Dendritic cell treated with granulocyte-macrophage colony-stimulating factor and Interleukin-4, amounts not matched to agents 40 ng/mL and 50 ng/mL, for 4 days (primary cell): ENCODE data around the gene CCDC183.
"Not testable (repeated sequence)": the region's sequence is repeated elsewhere in the genome, so short reads cannot be mapped to it uniquely, and the experiment has no call there.

Experiments
- H3K27ac Mint-ChIP-seq: one replicate; pipeline ENCODE4 v1.8.0; 2022; ENCODE audit warnings: mild to moderate bottlenecking, mixed read lengths
- H3K27me3 Mint-ChIP-seq: one replicate; pipeline ENCODE4 v1.8.0; 2022; ENCODE audit warnings: mild to moderate bottlenecking, mixed read lengths
- H3K36me3 Mint-ChIP-seq: one replicate; pipeline ENCODE4 v1.8.0; 2022; ENCODE audit warnings: low read depth, mixed read lengths
- H3K4me1 Mint-ChIP-seq: one replicate; pipeline ENCODE4 v1.8.0; 2022; ENCODE audit warnings: low read depth, mixed read lengths
- H3K4me3 Mint-ChIP-seq: one replicate; pipeline ENCODE4 v1.8.0; 2022; ENCODE audit warnings: mild to moderate bottlenecking, moderate library complexity, mixed read lengths
- H3K9me3 Mint-ChIP-seq: one replicate; pipeline ENCODE4 v1.8.0; 2022; ENCODE audit warnings: mixed read lengths
- intact Hi-C: fragments of 100-400 bp; cut with micrococcal nuclease; formaldehyde crosslinking; loops from one replicate; pipeline ENCODE4 v1.15.0; 2022

Gene CCDC183

GRCh38 chr9:136825295-136826187, 29.4 kb downstream of the CCDC183 start:
- Mint-ChIP-seq H3K4me3 (no peak overlapping the region), H3K27ac (no peak overlapping the region), H3K27me3 (peaks cover 5% of the 10 kb centered on the region), H3K9me3 (no peaks in the 10 kb centered on the region), H3K4me1 (peaks cover 14% of the 10 kb centered on the region), H3K36me3 (peaks cover 88% of the 10 kb centered on the region)
- intact Hi-C loops = no loop called here

GRCh38 chr9:136826188-136826541, 30.0 kb downstream of the CCDC183 start:
- Mint-ChIP-seq H3K9me3 (no peaks in the 10 kb centered on the region), H3K27me3 (peaks cover 2% of the 10 kb centered on the region), H3K27ac (no peak overlapping the region), H3K4me1 (peaks cover 8% of the 10 kb centered on the region), H3K36me3 (peaks cover 89% of the 10 kb centered on the region), H3K4me3 (no peak overlapping the region)
- intact Hi-C loops = no loop called here

GRCh38 chr9:136826703-136827582, 30.8 kb downstream of the CCDC183 start:
- H3K27ac Mint-ChIP-seq = no peak overlapping the region
- H3K36me3 Mint-ChIP-seq = peaks cover 94% of the 10 kb centered on the region
- no peak overlapping the region for H3K4me3 Mint-ChIP-seq
- intact Hi-C loops = no loop called here
- H3K27me3 Mint-ChIP-seq = no peaks in the 10 kb centered on the region
- H3K4me1 Mint-ChIP-seq = peaks cover 3% of the 10 kb centered on the region
- no peaks in the 10 kb centered on the region for H3K9me3 Mint-ChIP-seq

DNA sequence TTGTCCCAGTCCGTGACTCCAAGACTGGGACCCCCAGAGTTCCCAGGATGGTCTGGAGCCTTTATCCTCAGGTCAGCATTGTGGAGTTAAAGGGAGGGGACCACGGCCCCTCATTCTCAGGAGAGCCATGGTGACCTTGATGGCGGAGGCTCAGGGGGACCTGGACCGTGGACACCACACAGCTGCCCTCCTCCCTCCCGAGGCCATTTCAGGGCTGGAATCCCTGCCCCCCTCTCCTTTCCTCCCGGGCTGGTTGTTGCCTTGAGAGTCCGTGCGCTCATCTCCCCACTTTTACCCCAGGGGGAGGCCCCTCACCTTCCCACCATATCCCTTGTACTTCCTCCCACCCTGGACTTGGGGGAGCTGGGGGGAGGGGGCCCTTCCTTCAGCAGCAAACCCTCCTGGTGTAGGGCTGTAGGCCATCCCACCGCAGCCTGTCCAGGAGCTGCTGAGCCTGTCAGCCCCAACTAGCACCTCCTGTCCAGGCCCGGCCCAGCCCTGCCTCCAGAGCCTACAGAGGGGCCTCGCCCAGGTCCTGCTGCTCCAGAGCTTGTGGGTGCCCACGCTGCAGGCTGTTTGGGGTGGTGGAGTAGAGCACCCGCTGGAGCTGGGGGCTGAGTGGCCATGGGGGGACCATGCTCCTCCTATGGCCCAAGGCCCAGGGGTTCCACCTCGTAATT, 31.8 kb downstream of the CCDC183 start:
- Mint-ChIP-seq H3K4me3 (no peak overlapping the region), H3K27ac (no peak overlapping the region), H3K4me1 (no peaks in the 10 kb centered on the region), H3K36me3 (peaks cover 99% of the 10 kb centered on the region), H3K27me3 (no peaks in the 10 kb centered on the region), H3K9me3 (no peaks in the 10 kb centered on the region)
- intact Hi-C loops = no loop called here

- Mint-ChIP-seq H3K9me3 (no peaks in the 10 kb centered on the region), H3K27ac (no peak overlapping the region), H3K36me3 (peaks cover 96% of the 10 kb centered on the region), H3K27me3 (no peaks in the 10 kb centered on the region), H3K4me3 (no peak overlapping the region), H3K4me1 (no peaks in the 10 kb centered on the region)
- intact Hi-C loops = no loop called here
These were observed 32.5 kb downstream of the CCDC183 start for GRCh38 chr9:136828474-136829140.

- intact Hi-C loops = no loop called here
These were observed 33.3 kb downstream of the CCDC183 start for GRCh38 chr9:136829412-136829811.

GRCh38 chr9:136829981-136830885, 34.1 kb downstream of the CCDC183 start:
- intact Hi-C loops = no loop called here
- Mint-ChIP-seq H3K27ac (no peak overlapping the region), H3K4me1 (no peaks in the 10 kb centered on the region), H3K36me3 (peaks cover 92% of the 10 kb centered on the region), H3K27me3 (no peaks in the 10 kb centered on the region), H3K9me3 (no peaks in the 10 kb centered on the region), H3K4me3 (no peak overlapping the region)

More at GRCh38 chr9:136829412-136829811, 33.3 kb downstream of the CCDC183 start:
- Mint-ChIP-seq H3K36me3 (peaks cover 96% of the 10 kb centered on the region), H3K4me3 (no peak overlapping the region), H3K4me1 (no peaks in the 10 kb centered on the region), H3K27me3 (no peaks in the 10 kb centered on the region), H3K9me3 (no peaks in the 10 kb centered on the region), H3K27ac (no peak overlapping the region)

DNA sequence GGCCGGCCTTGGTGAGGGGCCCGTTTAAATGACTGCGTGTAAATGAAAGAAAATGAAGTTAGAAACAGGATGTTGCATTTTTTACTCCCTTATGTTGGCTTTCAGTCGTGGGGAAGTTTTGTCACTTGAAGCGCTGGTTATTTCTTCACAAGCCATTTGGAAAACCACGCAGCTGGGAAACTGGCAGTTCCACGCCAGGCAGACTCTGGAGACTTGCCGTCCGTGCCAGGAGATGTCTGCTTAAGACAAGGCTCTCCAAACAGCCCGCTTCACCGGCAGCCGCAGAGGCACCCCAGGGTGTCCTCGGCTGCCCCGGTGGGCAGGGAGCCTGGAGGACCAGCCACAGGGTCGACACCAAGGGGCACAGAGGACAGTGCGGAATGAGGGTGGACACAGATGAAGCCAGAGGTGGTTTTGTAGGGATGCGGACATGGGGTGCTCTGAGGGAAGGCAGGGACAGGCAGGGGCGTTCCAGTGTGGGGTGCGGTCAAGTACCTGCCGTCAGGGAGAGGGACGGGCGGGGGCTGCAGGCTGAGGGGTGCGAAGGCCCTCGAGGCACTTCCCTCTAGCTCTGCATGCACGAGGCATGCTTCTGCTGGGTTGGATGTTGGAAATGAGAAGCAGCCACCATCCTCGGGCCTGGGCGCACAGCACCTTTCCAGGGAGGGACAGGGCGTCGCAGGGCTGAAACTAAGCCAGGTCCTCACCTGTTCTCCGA, 35.0 kb downstream of the CCDC183 start:
- no peaks in the 10 kb centered on the region for H3K4me1 Mint-ChIP-seq
- H3K36me3 Mint-ChIP-seq = peaks cover 92% of the 10 kb centered on the region
- intact Hi-C loops = no loop called here
- H3K9me3 Mint-ChIP-seq = no peaks in the 10 kb centered on the region
- H3K27ac Mint-ChIP-seq = no peak overlapping the region
- no peak overlapping the region for H3K4me3 Mint-ChIP-seq
- H3K27me3 Mint-ChIP-seq = no peaks in the 10 kb centered on the region

- intact Hi-C loops = no loop called here
- Mint-ChIP-seq H3K9me3 (no peaks in the 10 kb centered on the region), H3K27me3 (no peaks in the 10 kb centered on the region), H3K27ac (no peak overlapping the region), H3K4me1 (no peaks in the 10 kb centered on the region), H3K4me3 (no peak overlapping the region), H3K36me3 (peaks cover 92% of the 10 kb centered on the region)
These were observed 35.6 kb downstream of the CCDC183 start for GRCh38 chr9:136831720-136832104.

- H3K27me3 Mint-ChIP-seq = no peaks in the 10 kb centered on the region
- intact Hi-C loops = no loop called here
- peaks cover 92% of the 10 kb centered on the region for H3K36me3 Mint-ChIP-seq
- no peaks in the 10 kb centered on the region for H3K9me3 Mint-ChIP-seq
- H3K4me1 Mint-ChIP-seq = no peaks in the 10 kb centered on the region
- no peak overlapping the region for H3K27ac Mint-ChIP-seq
- H3K4me3 Mint-ChIP-seq = no peak overlapping the region
These were observed 36.4 kb downstream of the CCDC183 start for GRCh38 chr9:136832581-136832980.

- peaks cover 92% of the 10 kb centered on the region for H3K36me3 Mint-ChIP-seq
- H3K9me3 Mint-ChIP-seq, intact Hi-C loops, H3K4me3 Mint-ChIP-seq, H3K27ac Mint-ChIP-seq, H3K27me3 Mint-ChIP-seq, H3K4me1 Mint-ChIP-seq: not testable (repeated sequence)
These were observed 37.4 kb downstream of the CCDC183 start for GRCh38 chr9:136833381-136834048.
